DMS 273 (cell line): ENCODE data around the gene CDH11.

Experiments
- DNase-seq: peaks from one replicate; lab custom pipeline; 2025; ENCODE audit not compliant: unreplicated experiment; lab: John Stamatoyannopoulos, UW

CDH11 gene, protein sequence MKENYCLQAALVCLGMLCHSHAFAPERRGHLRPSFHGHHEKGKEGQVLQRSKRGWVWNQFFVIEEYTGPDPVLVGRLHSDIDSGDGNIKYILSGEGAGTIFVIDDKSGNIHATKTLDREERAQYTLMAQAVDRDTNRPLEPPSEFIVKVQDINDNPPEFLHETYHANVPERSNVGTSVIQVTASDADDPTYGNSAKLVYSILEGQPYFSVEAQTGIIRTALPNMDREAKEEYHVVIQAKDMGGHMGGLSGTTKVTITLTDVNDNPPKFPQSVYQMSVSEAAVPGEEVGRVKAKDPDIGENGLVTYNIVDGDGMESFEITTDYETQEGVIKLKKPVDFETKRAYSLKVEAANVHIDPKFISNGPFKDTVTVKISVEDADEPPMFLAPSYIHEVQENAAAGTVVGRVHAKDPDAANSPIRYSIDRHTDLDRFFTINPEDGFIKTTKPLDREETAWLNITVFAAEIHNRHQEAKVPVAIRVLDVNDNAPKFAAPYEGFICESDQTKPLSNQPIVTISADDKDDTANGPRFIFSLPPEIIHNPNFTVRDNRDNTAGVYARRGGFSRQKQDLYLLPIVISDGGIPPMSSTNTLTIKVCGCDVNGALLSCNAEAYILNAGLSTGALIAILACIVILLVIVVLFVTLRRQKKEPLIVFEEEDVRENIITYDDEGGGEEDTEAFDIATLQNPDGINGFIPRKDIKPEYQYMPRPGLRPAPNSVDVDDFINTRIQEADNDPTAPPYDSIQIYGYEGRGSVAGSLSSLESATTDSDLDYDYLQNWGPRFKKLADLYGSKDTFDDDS

DNA sequence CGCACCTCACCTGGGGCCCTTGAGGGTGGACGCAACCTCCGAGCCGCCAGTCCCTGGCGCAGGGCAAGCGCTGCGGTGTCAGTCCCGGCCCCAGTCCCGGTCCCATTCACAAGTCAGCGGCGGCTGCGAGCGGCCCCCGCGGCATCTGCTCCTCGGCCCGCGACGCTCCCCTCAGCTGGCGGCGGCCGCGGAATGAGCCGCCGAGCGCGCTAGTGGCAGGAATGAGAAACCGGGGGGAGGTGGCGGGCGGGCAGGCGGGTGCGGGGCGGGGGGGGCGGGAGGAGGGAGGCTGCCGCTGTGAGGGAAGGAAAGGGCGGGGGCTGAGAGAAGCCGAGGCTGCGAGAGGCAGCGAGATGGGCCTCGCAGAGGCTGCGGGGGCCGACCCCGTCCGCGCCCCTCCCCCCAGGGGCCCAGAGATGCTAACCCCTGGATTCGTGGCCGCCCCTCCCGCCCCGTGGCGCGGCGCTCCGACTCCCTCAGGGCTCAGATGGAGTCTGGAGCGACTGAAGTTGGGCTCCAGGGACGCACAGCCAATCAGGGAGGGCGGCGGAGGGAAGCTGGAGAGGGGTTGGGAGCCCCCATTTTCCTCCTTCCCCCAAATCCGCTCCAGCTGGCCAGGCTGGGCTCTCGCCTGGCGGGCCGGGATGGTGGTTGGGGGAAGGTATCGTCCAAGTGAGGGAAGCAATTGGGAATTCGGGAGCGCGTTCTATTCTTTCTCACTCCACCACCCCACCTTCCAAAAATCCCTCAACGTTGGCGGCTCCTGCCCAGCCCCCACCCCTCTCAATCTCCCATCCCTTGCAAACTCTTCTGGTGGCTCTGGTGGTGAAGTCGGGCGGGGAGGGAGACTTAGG is at the start of gene CDH11:
Gene CDH11 (minus strand): TSS at position 194 of the 854 bp plus-strand sequence. CDS start 117,194 bp downstream, outside the sequence.
- DNase-seq, result peak; percentile 89

DNA sequence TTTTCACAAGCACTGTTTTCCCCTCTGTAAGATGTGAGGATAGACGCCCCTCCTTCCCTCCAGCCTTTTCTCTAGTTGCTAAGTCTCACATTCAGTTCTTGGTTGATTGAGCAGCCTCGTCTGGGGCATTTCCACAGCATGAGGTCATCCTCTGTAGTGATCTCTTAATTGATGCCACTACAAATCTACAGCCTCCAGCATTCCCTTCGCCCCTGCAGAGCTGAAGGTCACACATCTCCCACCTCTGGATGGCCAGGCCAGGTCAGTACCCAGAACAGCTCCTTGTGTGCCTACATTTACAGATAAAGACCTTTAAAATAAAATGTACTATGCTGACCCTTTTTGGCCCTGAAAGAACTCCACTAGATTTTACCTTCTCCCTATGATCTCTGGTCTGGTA is 32.5 kb upstream of the CDH11 start:
- DNase-seq, result no peak

DNA sequence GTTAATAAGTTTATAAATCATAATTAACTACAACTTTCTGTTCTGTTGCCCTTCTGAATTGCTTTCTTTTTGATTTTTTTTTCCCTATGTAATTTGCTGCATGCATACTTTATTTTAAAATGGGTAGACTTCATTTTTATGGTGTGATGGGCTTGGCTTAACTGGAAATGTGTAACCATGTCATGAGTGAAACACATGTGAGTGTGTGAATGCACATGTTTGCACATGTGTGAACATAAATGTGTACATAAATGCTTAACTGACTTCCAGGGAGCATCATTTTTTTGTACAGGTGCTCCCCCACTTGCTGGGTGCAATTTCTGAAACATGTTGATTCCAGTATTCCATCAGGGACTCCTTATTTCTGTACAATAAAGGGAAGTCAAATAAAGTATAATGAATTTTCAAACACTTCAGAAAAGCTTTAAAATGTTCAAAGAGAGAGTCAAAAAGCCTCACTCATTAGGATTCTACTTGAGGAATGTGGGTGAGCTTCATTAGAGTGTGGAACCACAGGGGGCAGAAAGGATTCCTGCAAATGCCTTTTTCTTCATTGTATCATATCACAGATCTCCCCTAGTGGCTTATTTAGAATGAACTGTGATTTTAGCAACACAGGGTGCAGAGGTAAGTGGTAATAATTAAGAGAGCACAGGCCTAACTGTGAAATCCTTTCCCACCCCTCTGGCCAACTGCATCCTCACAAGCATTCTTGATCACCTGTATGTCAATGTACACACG is 31.7 kb upstream of the CDH11 start:
- no peak for DNase-seq

DNA sequence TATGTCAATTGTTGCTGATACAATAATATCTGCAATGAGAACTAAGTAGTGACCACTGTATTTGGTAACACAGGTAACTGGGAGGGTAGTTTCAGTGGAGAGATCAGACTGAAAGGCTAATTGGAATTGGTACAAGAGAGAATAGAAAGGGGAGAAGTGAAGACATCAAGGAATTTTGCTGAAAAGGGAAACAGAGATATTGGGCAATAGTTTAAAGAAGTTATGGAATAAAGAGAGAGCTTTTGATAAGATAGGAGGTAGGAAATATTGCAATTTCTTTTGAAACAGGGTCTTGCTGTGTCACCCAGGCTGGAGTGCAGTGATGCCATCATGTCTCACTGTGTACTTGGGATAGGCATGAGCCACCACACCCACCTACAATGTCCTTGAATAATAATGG is 26.9 kb upstream of the CDH11 start:
- DNase-seq, result no peak

DNA sequence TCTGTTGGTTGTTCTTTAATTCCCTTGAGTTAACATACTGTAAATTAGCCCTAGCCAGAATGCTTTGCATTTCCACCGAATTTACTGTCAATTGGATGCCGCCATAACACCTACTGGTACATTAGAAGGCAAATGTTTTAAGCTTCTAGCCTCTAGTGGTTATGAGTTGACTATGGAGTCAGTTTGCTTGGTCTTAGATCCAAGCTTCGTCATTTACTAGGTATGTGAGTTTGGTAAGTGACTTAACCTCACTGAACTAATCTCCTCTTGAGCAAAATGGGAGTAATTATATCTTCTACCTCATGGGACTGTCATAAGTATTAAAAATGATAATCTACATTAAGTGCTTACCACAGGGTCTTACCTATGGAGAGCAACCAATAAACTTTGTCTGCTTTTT is 20.4 kb upstream of the CDH11 start:
- no peak for DNase-seq

DNA sequence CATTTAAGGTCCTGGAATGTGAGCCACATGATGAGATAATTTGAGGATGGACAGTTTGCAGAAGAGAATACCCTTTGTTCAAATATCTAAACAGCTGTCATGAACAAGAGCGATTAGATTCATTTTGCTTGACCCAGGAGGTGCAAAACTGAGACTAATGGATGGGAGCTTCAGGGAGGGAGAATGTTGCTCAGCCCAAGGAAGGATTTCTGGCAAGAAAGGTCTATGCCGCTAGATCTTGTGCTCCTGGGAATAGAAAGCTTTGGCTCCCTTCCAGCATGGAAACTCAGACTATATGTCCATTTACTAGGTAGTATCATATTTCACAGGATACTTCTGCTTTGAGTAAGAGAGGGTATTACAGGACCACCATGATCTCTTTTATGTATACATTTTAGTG is 14.8 kb upstream of the CDH11 start:
- peak; percentile 17 for DNase-seq

DNA sequence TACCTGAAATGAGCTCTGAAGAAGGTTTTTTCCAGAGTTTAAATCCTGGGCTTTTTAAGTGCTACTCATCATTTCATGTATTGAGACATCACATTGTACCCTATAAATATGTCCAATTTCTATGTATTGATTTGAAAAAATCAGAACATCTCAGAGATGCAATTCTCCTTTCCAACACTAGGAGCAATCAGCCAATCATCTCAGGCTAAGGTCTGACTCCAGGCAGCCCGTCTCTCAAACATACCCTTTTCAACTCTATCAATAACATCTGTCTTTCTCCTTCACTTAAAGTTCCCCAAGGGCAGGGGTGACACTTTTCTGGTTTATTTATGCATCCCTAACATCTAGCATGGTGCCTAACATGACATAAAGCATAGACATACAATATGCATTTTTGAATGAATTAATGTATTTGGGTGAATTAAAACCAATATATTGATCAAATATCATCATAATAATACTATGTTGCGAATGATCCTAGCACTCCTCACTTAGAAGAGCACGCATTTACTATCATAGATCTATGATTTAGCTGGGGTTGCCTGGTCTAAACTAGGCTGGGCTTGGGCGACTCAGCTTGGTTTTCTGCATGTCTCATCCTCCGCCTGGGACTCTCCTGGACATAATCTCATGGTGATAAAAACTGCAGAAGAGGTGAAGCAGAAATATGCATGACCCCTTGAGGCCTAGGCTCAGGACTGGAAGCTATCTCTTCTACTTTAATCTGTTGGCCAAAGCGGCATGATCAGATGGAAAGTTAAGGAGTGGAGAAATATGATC is 5.2 kb upstream of the CDH11 start:
- DNase-seq, result peak; percentile 15

DNA sequence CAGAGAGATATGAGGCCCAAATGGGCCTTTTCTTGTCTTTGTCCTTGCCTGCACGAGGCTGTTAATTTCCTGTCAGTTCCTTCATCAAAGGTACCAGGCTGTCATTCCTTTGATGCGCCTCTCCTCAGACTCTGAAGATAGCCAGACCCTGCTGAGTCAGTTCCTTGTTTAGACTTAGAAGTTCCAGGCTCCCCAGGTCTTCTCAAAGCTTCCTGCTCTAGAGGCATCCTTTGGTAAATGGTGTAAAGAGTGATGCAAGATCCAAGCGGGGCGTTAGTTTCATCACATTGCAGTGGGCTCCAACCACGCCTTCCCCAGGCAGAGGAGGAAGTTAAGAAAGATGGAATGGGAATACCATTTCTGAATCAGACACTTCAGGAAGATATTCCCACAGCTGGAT is 4.0 kb upstream of the CDH11 start:
- no peak for DNase-seq

DNA sequence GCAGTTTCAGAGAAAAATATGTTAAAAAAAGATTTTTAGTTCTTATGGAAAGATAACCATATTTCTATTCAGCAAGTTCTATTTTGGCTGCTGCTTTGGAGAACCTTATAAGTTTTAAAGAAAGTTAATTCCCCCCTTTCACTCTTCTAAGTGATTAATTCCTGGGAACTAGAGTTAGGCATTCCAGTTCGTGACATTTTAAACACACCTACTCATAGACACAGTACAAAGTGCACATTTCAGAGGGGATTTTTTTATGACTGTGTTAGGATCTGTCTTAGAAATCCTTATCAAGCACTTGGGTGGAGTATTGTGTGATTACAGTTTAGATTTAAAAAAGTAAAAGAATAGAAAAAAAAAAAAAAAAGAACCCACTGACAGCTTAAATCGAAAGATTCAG is 3.5 kb upstream of the CDH11 start:
- DNase-seq, result no peak

DNA sequence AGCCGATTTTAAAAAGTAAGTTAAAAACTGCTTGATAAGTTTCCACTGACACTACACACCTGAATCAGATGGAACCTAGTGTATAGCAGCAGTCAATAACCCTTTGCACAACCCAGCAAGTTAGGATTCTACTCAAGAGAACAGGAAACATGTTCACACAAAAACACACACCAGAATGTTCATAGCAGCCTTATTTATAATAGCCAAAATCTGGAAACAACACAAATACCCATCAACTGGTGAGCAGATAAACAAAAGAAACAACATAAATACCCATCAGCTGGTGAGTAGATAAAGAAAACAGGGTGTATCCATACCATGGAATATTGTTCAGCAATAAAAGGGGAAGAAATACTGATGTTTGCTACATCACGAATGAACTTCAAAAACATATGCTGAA is 2.7 kb upstream of the CDH11 start:
- no peak for DNase-seq

DNA sequence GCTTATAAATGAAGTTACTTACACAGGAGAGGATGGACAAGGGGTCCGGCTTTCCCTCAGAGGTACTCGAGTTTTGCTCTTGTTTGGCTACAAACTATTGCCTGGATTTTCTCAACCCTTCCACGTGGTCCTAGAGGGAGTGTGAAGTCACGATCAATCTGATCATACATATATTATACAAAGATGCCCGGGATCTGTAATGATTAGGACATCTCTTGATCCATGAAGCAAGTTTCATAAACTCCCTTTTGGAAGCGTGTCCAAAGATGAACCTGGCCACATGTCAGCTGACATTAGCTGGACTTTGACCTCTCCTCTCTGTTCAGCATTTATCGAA is 2.3 kb upstream of the CDH11 start:
- DNase-seq, result no peak

DNA sequence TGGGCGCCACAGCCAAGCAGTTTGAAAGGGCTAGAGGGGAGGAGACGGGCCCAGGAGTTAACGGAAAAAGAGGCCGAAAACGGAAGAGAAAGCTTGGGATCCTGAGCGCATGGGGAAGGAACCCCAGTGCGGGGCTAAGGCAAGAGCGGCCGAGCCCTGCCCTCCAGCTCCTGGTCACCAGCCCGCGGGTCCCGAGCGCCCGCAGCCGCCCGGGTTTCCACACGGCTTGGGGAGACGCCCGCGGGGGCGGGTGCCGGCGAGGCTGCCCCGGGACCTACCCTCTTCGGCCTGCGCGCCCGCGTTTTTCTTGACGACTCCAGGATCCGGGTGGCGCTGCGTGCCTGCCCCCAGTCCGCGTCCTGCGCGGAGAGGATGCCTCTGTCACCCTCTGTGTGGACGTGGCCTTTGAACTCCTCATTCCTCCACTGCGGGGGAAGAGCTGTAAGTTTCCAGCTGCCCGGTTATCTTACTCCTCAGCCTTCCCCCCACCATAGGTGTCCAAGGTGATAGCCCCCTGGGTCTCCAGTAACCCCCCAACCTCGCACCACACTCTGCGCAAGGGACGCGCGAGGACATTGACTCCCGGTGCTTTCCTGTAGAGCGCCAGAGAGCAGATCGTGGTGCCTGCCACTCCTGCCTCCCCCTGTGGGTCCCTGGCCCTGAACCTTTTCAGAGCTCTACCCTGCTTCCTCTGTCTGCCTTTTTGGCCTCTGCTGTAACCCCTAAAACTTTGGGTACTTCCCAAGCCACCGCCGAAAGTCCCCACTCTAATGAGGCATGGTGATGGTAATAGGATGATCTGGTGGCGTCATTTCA is 1.7 kb upstream of the CDH11 start:
- peak; percentile 68 for DNase-seq

DNA sequence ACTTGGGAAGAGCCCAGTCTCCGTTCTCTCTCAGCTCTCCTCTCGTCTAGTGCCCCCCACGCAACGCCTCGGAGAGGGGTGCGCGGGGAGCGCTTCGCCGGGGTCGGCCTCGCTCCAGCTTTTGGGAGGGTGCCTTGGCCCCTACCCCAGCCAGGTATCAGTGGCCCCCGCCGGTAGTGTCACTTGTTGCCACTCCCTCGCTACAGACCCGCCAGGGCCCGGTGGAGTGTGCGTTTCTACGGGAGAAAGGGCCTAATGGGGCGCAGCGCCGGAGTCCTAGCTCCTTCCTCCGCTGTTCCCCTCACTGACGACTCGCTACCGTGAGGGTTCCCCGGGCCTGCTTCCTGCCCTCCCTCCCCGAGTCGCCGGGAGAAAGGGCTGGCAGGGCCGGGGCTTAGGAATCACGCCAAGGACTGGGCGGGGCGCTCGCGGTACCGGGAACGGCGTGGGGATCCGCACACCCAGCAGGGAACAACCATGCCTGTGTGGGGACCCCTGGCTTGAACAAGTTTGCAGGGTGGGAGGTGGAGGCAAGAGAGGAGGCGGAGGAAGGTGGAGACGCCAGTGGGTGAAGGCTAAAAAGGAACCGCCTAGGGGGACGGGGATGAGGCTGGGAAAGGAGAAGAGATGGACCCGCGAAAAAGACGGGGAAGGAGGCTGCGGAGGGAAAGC is 997 bp upstream of the CDH11 start:
- DNase-seq, result peak; percentile 71

DNA sequence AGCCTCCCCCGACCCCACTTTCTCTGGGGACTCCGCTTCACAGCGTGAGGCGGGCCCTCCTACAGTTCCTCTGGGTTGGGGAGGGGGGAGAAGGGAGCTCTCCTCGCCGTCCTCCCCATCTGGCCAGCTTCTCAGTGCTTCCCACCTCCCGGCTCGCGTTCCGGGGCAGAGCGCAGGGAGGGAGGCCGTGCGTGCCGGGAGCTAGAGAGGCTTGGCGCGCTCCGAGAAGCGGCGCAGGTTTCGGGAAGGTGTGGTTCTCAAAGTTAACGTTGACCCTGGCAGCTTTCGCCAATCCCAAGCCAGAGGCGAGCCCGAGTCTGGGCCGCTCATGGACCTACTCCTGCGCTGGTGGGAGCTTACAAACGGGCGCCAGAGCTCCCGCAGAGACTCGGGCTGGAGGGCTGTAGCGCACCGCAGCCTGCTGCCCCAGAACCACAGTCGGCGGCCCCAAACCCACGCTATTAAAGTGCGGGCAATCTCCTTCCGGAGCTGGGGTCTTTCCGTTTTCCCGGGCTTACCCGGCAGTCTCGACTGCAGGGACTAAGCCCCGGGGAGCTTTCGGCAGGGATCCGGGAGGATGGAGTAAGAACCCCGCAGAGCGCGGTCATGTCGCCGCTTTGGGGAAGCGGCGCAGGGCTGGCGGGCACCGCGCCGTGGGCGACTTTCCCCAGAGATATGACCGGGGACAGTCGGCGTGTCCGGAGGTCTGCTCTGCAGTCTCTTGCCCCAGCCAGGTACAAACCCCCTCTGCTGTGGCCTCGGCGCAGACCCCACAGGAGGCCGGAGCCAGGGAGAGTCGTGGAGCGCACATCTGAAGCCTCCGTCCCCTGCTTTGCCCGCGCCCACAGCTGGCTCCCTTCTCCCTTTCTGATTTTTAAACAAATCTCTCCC is 787 bp downstream of the CDH11 start:
- peak; percentile 71 for DNase-seq

DNA sequence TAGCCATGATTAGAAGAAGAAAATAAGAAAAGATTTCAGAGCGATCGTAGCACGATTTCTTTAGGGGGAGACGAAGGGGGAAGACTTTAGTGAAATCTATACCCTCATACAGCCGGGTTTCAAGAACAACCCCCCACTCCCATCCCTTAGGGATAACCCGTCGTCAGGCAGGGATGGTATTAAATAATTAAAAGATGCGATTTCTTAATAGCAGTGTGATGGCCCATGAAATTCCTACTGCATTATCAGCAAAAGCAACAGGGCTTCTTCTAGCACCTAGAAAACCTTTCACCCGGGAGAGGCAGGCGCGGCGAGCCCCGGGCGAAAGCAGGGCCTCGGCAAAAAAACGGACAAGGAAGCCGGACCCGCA is 1.4 kb downstream of the CDH11 start:
- DNase-seq, result no peak

DNA sequence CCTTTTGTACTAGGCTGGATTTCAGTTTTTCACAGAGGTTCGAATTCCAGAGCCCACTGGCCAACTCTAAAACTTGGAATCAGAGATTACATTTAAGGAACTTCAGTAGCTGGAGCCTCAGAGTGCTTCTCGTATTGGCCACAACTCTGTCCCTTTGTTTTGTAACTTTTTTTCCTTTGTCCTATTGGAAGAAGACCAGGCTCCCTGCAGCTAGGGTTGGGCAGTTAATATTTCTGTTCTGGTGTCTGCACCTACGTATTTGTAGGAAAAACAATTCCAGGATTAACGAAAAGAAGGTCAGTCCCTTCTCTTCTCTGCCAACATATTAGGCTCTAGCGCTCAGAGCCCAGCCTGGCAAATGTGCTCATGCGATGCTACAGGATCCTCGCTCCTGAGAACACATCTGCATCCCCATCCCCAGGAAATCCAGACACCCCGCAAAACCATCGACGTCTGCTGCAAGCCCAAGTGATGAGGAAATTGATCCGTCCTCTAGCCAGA is 1.9 kb downstream of the CDH11 start:
- no peak for DNase-seq

DNA sequence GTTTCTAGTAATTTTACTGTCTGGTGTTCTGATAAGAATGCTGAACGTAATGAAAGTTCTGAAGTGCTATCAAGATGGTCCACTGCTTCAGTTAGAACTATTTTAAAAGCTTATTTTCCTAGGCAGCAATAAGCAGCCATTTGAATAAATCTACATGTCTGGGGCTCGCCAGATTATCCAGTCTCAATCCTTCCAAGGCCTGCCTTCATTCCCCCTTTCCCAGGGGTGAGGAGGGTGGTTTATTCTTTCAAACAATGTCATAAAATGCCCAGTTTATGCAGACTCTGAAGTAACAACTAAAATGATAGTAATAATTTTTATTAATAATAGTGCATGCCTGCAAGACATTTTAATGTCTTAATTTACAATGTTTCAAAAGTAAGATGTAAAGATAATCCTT is 2.4 kb downstream of the CDH11 start:
- DNase-seq, result no peak

DNA sequence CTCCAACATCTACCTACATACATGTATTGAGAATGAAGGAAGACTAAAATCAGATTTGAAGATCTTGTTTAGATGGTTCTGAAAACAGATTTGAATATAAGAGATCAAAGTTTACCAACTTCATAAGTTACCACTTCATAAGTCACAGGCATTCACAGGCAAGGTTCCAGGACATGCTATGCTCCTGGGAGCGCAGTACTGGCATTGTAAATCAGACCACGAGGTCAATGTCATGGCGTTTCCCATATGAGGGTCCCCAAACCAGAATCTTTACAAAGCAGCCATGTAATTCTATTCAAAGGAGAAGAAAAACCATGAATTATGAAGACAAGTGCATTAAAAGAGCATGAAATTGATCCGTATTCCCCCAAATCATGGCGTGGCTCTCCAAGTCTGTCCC is 3.0 kb downstream of the CDH11 start:
- peak; percentile 11 for DNase-seq
